HG03095 (cell line): ENCODE data around the gene DEFB132.
A peak's percentile ranks its signal among the peaks of the same experiment; 100 is the strongest.
"Not testable (repeated sequence)": the region's sequence is repeated elsewhere in the genome, so short reads cannot be mapped to it uniquely, and the experiment has no call there.

Experiments
- ATAC-seq: cut with Tn5 transposase; IDR thresholded peaks from one replicate; pipeline ENCODE4 v1.9.1; 2021; ENCODE audit warnings: moderate library complexity; ENCODE audit not compliant: unreplicated experiment

The DEFB132 gene

GRCh38 chr20:257419-257818 lies at the start of gene DEFB132:
Gene DEFB132, plus strand, starts transcription at chr20:257724. Its CDS starts 55 bp downstream, at chr20:257779.
- ATAC-seq: no peak

DNA sequence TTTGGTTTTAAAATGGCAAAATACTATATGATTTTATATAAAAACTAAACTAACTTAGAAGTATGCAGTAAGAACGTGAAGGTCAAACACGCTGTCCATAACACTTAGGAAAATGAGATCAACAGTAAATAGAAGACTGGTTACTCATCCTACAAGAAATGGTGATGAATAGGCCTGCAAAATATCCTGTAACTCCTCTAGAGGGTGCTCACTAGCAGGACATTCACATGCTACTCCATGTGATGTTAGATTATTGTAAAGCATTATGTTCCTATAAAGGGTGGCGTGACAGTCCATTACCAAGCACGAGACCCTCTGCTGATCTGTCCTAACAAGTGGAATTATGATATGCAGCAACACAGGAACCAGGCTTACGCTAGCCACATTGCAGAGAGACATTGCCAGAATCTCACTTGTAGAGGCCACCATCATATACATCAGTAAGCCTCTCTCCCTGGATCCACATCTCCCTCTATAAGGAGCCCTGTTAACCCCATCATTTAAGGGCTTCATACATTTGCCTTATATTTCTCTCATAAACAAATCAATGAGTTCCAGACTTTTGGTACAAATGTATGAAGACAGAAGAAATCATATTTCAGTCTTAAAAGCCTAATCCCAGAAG lies 48.5 kb upstream of the DEFB132 start:
- ATAC-seq: no peak

DNA sequence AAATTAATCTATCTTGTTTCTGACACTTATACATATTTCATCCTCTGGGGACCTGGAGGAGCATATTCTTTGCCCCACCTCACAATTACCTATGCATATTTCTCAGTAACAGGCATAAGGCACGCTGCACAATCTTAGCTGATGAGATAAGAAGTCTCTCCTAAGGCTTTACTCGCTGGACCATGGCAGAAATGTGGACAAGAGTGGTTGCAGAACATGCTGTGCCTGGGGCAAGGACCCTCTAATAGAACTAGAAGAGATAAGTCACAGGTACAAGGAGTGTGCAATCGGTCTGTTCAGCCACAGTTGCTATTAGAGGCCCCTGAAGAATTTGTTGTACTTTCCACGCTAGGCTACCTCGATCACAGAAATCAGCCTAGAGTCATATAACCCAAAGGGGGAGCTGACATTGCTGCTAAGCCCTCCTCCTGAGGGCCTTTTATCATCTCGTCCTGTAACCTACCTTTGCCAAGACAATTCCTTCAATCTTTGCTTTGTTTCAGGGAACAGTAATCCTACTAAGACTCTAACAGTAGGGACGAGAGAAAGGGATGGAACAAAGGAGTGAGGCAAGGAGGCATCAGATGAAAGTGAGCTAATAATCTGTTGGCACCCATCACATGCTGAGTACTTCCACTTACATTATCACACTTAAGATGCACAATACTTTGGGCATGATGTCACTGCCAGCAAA lies 46.6 kb upstream of the DEFB132 start:
- no peak for ATAC-seq

DNA sequence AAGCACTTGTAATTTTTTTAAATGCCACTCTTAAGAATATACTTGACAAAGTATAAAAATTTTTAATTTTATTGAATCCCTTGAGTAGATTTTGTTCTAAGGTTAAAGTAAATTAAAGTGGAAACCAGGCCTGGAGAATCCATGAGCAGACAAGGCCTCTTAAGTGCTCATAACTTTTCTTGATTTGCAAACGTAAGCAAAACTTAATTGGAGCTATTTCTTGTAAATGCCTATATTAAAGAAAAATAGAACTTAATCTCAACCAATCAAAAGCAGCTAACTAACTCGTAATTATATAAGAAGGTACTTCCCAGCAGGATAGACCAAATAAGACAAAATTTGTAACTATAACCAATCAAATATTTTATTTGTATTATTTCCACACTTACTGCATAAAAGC lies 43.1 kb upstream of the DEFB132 start:
- ATAC-seq: no peak

- ATAC-seq: no peak
Measured at GRCh38 chr20:215796-216195, 41.7 kb upstream of the DEFB132 start.

GRCh38 chr20:217266-217665 lies 40.3 kb upstream of the DEFB132 start:
- ATAC-seq: no peak

- ATAC-seq: no peak
Measured at GRCh38 chr20:219290-220115, 38.0 kb upstream of the DEFB132 start.

- ATAC-seq: no peak
Measured at GRCh38 chr20:221258-221830, 36.2 kb upstream of the DEFB132 start.

DNA sequence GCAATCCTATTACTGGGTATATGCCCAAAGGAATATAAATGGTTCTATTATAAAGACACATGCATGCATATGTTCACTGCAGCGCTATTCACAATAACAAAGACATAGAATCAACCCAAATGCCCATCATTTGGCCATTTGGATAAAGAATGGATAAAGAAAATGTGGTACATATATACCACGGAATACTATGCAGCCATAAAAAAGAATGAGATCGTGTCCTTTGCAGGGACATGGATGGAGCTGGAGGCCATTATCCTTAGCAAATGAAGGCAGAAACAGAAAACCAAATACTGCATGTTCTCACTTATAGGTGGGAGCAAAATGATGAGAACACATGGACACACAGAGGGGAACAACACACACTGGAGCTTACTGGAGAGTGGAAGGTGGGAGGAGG lies 31.6 kb upstream of the DEFB132 start:
- ATAC-seq: not testable (repeated sequence)

- ATAC-seq: no peak
Measured at GRCh38 chr20:226958-227357, 30.6 kb upstream of the DEFB132 start, which contains the start of gene DEFB129. Gene DEFB129, plus strand, starts transcription at chr20:227258. Its CDS starts 31 bp downstream, at chr20:227289.

GRCh38 chr20:227439-228105 lies 30.0 kb upstream of the DEFB132 start:
- no peak for ATAC-seq

DNA sequence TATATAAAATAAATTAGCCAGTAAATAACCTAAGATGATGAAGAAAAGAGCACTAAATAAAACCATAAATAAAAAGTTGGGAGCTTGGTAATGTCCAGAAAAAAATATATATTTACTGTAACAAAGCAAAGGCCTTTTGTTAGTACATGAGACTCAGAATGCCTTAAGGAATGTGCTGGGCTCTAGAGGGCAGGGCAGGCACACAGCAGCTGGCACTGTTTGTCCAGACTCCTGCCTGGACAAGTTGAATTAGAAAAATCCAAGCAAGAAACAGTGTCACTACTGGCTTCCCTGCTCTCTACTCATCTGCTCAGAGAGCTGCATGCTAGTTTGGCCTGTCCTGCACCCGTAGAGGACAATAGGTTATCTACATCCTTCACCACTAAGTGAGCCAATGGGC lies 21.6 kb upstream of the DEFB132 start:
- no peak for ATAC-seq

DNA sequence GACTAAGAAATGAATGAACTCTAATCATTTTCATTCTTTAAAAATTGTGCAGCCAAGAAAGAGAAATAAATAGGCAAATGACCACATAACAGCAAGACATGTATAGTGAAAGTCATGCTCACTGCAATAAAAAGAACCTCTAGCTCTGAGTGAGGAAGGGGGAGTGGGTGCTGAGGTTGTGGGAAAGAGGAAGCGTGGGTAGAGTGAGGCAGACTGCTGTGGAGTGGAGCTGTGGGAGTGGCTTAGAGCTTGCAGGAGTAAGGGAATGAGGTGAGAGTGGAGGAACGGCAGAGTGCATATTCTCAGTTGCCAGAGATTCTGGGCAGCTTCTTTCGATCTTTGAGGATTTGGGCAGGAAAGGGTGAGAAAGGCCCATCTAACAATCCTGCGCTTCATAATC lies 20.0 kb upstream of the DEFB132 start:
- ATAC-seq: no peak

DNA sequence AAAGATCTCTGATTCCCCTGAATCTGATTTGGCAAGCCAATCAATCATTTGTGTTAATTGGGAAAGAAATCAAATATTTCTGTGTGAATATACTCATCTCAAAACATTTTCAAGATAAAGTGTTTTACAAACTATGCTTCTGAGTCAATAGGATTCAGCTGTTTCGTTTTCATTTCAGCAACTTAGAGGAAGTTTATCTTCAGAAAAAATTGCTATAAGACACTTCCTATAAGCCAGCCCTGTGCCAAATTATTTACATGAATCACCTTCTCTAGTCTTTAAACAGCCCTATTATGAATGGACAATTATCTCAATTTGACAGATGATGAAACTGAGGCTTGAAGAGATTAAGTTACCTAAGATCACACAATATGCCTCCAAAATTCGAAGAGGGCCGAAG lies 19.6 kb upstream of the DEFB132 start:
- ATAC-seq: peak; percentile 65

DNA sequence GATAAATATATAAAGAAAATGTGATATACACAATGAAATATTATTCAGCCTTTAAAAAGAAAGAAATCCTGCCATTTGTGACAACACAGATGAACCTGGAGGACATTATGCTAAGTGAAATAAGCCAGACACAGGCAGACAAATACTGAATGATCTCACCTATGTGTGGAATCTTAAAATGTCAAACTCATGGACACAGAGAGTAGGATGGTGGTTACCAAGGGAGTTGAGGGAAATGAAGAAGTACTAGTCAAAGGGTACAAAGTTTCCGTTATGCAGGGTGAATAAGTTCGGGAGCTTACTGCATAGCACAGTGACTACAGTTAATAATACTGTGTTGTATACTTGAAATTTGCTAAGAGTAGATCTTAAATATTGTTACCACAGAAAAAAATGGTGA lies 14.6 kb upstream of the DEFB132 start:
- no peak for ATAC-seq

DNA sequence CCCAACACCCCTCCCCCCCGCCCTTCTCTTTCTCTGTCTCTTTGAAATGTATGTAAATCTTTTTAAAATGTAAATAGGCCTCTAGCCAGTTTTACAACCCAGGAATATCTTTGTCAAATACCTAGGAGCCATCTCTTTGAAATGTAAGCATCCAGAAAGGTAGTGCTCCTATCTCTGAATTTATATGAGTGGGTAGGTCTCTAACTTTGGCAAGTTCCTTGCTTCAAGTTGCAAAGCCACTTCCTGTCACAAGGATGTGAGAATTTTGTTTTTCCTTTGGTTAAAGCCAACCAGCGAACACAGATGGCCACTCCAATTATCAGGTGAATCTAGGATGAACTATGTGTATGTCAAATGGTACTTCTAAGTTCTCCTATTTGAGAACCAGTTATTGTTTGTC lies 6.2 kb upstream of the DEFB132 start:
- no peak for ATAC-seq

GRCh38 chr20:252801-253200 lies 4.7 kb upstream of the DEFB132 start:
- ATAC-seq: no peak

- not testable (repeated sequence) for ATAC-seq
Measured at GRCh38 chr20:253447-253846, 4.1 kb upstream of the DEFB132 start.

- no peak for ATAC-seq
Measured at GRCh38 chr20:258269-258858, 840 bp downstream of the DEFB132 start.

GRCh38 chr20:258963-259362 lies 1.4 kb downstream of the DEFB132 start:
- no peak for ATAC-seq

DNA sequence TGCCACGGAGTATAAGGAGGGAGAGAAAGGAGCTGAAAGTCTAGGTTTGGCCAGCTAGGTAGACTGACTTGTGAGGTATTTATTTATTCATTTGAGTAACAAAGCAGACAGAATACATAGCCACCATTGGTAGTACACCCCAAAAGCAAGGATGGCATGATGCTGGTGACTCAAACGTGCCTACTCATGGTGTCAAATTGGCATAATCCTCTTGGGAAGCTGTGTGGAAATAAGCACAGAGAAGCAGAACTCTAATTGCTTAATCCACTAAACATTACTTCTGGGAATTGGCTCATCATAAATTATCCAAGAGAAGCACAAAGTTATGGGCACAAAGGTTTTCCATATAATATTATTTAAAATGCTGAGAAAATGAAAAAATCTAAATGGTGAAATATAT lies 2.5 kb downstream of the DEFB132 start:
- ATAC-seq: no peak
